ENCODE measurements around the gene ZGLP1.

The ZGLP1 gene

GRCh38 chr19:10277795-10278589 lies 31.6 kb downstream of the ZGLP1 start:
- H3K4me1 Mint-ChIP-seq = peaks cover 54% of the 10 kb centered on the region
- DNase-seq (ENCODE audit: low spot score in 2 of 2) = no peak
- peak overlapping the region; percentile 85 for H3K27ac Mint-ChIP-seq
- H3K4me3 Mint-ChIP-seq = peak overlapping the region; percentile 34
- ATAC-seq = no peak
- peaks cover 100% of the 10 kb centered on the region for H3K36me3 Mint-ChIP-seq
- no peaks in the 10 kb centered on the region for H3K9me3 Mint-ChIP-seq

- H3K4me3 Mint-ChIP-seq = peak overlapping the region; percentile 88
- H3K4me1 Mint-ChIP-seq = peaks cover 62% of the 10 kb centered on the region
- H3K9me3 Mint-ChIP-seq = no peaks in the 10 kb centered on the region
- peak overlapping the region; percentile 77 for H3K27ac Mint-ChIP-seq
- peaks cover 100% of the 10 kb centered on the region for H3K36me3 Mint-ChIP-seq
- ATAC-seq (no peak), DNase-seq (ENCODE audit: low spot score in 2 of 2) (no peak)
Measured at GRCh38 chr19:10274589-10274988, 35.0 kb downstream of the ZGLP1 start.

GRCh38 chr19:10271543-10272086 lies 38.0 kb downstream of the ZGLP1 start:
- peak overlapping the region; percentile 97 for H3K27ac Mint-ChIP-seq
- peaks cover 80% of the 10 kb centered on the region for H3K36me3 Mint-ChIP-seq
- DNase-seq (ENCODE audit: low spot score in 2 of 2) = peak in 1 of 2 donors; percentile 76
- H3K4me3 Mint-ChIP-seq = peak overlapping the region; percentile 88
- no peaks in the 10 kb centered on the region for H3K9me3 Mint-ChIP-seq
- peaks cover 42% of the 10 kb centered on the region for H3K4me1 Mint-ChIP-seq
- ATAC-seq = peak; percentile 14

- peak within 1 kb of the TSS; percentile 88 for H3K4me3 Mint-ChIP-seq
- H3K4me1 Mint-ChIP-seq = peaks cover 41% of the 10 kb centered on the region
- H3K36me3 Mint-ChIP-seq = peaks cover 71% of the 10 kb centered on the region
- ATAC-seq = peak; percentile 75
- no peaks in the 10 kb centered on the region for H3K9me3 Mint-ChIP-seq
- DNase-seq (ENCODE audit: low spot score in 2 of 2) = peak; percentile 77 to 95
- peak within 1 kb of the TSS; percentile 97 for H3K27ac Mint-ChIP-seq
Measured at GRCh38 chr19:10270616-10271394, 38.8 kb downstream of the ZGLP1 start, which contains the start of gene ICAM1. Gene ICAM1, plus strand, starts transcription at chr19:10271120. Its CDS starts 40 bp downstream, at chr19:10271160.

- ATAC-seq (peak; percentile 87), DNase-seq (ENCODE audit: low spot score in 2 of 2) (peak; percentile 84 to 93)
Measured at GRCh38 chr19:10270180-10270615, 39.4 kb downstream of the ZGLP1 start.

GRCh38 chr19:10269333-10270179 lies 40.1 kb downstream of the ZGLP1 start:
- peaks cover 33% of the 10 kb centered on the region for H3K4me1 Mint-ChIP-seq
- ATAC-seq (peak; percentile 78), DNase-seq (ENCODE audit: low spot score in 2 of 2) (peak; percentile 96 to 97)
- peaks cover 59% of the 10 kb centered on the region for H3K36me3 Mint-ChIP-seq
- no peaks in the 10 kb centered on the region for H3K9me3 Mint-ChIP-seq
- H3K4me3 Mint-ChIP-seq = peak overlapping the region; percentile 88
- H3K27ac Mint-ChIP-seq = peak overlapping the region; percentile 97

More at GRCh38 chr19:10270180-10270615, 39.4 kb downstream of the ZGLP1 start:
- peaks cover 40% of the 10 kb centered on the region for H3K4me1 Mint-ChIP-seq
- no peaks in the 10 kb centered on the region for H3K9me3 Mint-ChIP-seq
- peak overlapping the region; percentile 88 for H3K4me3 Mint-ChIP-seq
- H3K36me3 Mint-ChIP-seq = peaks cover 65% of the 10 kb centered on the region
- H3K27ac Mint-ChIP-seq = peak overlapping the region; percentile 97

- DNase-seq (ENCODE audit: low spot score in 2 of 2) (no peak), ATAC-seq (no peak)
- peaks cover 21% of the 10 kb centered on the region for H3K4me1 Mint-ChIP-seq
- H3K36me3 Mint-ChIP-seq = peaks cover 44% of the 10 kb centered on the region
- peak overlapping the region; percentile 69 for H3K27ac Mint-ChIP-seq
- no peak overlapping the region for H3K4me3 Mint-ChIP-seq
- H3K9me3 Mint-ChIP-seq = no peaks in the 10 kb centered on the region
Measured at GRCh38 chr19:10268071-10268470, 41.5 kb downstream of the ZGLP1 start.

GRCh38 chr19:10266706-10267105 lies 42.9 kb downstream of the ZGLP1 start:
- no peak overlapping the region for H3K27ac Mint-ChIP-seq
- H3K9me3 Mint-ChIP-seq = no peaks in the 10 kb centered on the region
- H3K4me1 Mint-ChIP-seq = peaks cover 14% of the 10 kb centered on the region
- DNase-seq (ENCODE audit: low spot score in 2 of 2) (no peak), ATAC-seq (no peak)
- H3K4me3 Mint-ChIP-seq = no peak overlapping the region
- peaks cover 30% of the 10 kb centered on the region for H3K36me3 Mint-ChIP-seq

GRCh38 chr19:10262771-10263170 lies 46.8 kb downstream of the ZGLP1 start:
- DNase-seq (ENCODE audit: low spot score in 2 of 2) = no peak
- Mint-ChIP-seq H3K27ac (no peak overlapping the region), H3K4me1 (peaks cover 18% of the 10 kb centered on the region), H3K4me3 (no peak overlapping the region), H3K36me3 (peaks cover 23% of the 10 kb centered on the region), H3K9me3 (no peaks in the 10 kb centered on the region)
- ATAC-seq = no peak

GRCh38 chr19:10260141-10260584 lies 49.5 kb downstream of the ZGLP1 start:
- ATAC-seq = peak; percentile 79
- peaks cover 49% of the 10 kb centered on the region for H3K36me3 Mint-ChIP-seq
- peak overlapping the region; percentile 89 for H3K27ac Mint-ChIP-seq
- no peaks in the 10 kb centered on the region for H3K9me3 Mint-ChIP-seq
- H3K4me1 Mint-ChIP-seq = peaks cover 24% of the 10 kb centered on the region
- DNase-seq (ENCODE audit: low spot score in 2 of 2) = peak; percentile 41 to 79
- H3K4me3 Mint-ChIP-seq = peak overlapping the region; percentile 69

- DNase-seq (ENCODE audit: low spot score in 2 of 2) (peak; percentile 89 to 94), ATAC-seq (peak; percentile 88)
- H3K4me3 Mint-ChIP-seq = peak overlapping the region; percentile 69
- peaks cover 57% of the 10 kb centered on the region for H3K36me3 Mint-ChIP-seq
- H3K9me3 Mint-ChIP-seq = no peaks in the 10 kb centered on the region
- H3K27ac Mint-ChIP-seq = peak overlapping the region; percentile 89
- H3K4me1 Mint-ChIP-seq = peaks cover 25% of the 10 kb centered on the region
Measured at GRCh38 chr19:10259162-10259905, 50.3 kb downstream of the ZGLP1 start.

GRCh38 chr19:10258080-10258710 lies 51.4 kb downstream of the ZGLP1 start:
- Mint-ChIP-seq H3K4me1 (peaks cover 34% of the 10 kb centered on the region), H3K4me3 (no peak overlapping the region), H3K36me3 (peaks cover 68% of the 10 kb centered on the region), H3K9me3 (no peaks in the 10 kb centered on the region), H3K27ac (no peak overlapping the region)
- no peak for ATAC-seq
- no peak for DNase-seq (ENCODE audit: low spot score in 2 of 2)

GRCh38 chr19:10256970-10257615 lies 52.5 kb downstream of the ZGLP1 start:
- DNase-seq (ENCODE audit: low spot score in 2 of 2) = no peak
- no peak for ATAC-seq
- H3K36me3 Mint-ChIP-seq = peaks cover 79% of the 10 kb centered on the region
- peaks cover 42% of the 10 kb centered on the region for H3K4me1 Mint-ChIP-seq
- H3K4me3 Mint-ChIP-seq = no peak overlapping the region
- no peak overlapping the region for H3K27ac Mint-ChIP-seq
- H3K9me3 Mint-ChIP-seq = no peaks in the 10 kb centered on the region
